Ishikawa (cell line): ENCODE data around the gene SLC35B1.

Experiments
- EGR1 ChIP-seq: IDR thresholded peaks from 2 replicates; pipeline ENCODE4 v1.6.1; 2012
- FOXM1 ChIP-seq: IDR thresholded peaks from 2 replicates; pipeline ENCODE4 v1.6.1; 2012; ENCODE audit warnings: low read depth, borderline replicate concordance
- REST ChIP-seq: IDR thresholded peaks from 2 replicates; pipeline ENCODE4 v1.6.1; 2012; ENCODE audit warnings: low read depth, mild to moderate bottlenecking
- TCF12 ChIP-seq: IDR thresholded peaks from 2 replicates; pipeline ENCODE4 v1.6.1; 2012; ENCODE audit warnings: low read depth
- TEAD4 ChIP-seq: IDR thresholded peaks from 2 replicates; pipeline ENCODE4 v1.6.1; 2012
- YY1 ChIP-seq: IDR thresholded peaks from 2 replicates; pipeline ENCODE4 v1.6.1; 2012; ENCODE audit warnings: low read depth

GRCh38 chr17:49715216-49715615 is 7.5 kb upstream of the SLC35B1 start:
- TF ChIP-seq TCF12 (no peak), EGR1 (no peak), YY1 (no peak), REST (no peak), FOXM1 (no peak), TEAD4 (no peak)
